AG09309 (cell line): ENCODE data around the gene RBSN.
A peak's percentile ranks its signal among the peaks of the same experiment; 100 is the strongest.

Experiments
- DNase-seq: peaks from one replicate; pipeline ENCODE4 v3.0.0-alpha.2; 2010; ENCODE audit warnings: low read depth
- H3K4me3 ChIP-seq: 2 replicates; pipeline ENCODE4 v1.5.1; 2011; ENCODE audit warnings: mild to moderate bottlenecking, low read depth, low read length, moderate library complexity; ENCODE audit not compliant: control insufficient read depth
- CTCF ChIP-seq: IDR thresholded peaks from 2 replicates; pipeline ENCODE4 v1.5.1; 2011; ENCODE audit warnings: mild to moderate bottlenecking, low read depth, low read length, inconsistent platforms; ENCODE audit not compliant: insufficient read depth, control insufficient read depth; ENCODE audit errors: missing control alignments

RBSN gene

GRCh38 chr3:15110206-15110605 is 11.3 kb upstream of the RBSN start:
- TF ChIP-seq CTCF, result no peak
- no peak overlapping the region for H3K4me3 ChIP-seq
- DNase-seq, result no peak

- DNase-seq, result no peak
- no peak overlapping the region for H3K4me3 ChIP-seq
- no peak for TF ChIP-seq CTCF
Measured at GRCh38 chr3:15108869-15109268, 9.9 kb upstream of the RBSN start.

- peak; percentile 37 for DNase-seq
- TF ChIP-seq CTCF, result peak; percentile 96
- no peak overlapping the region for H3K4me3 ChIP-seq
Measured at GRCh38 chr3:15108082-15108545, 9.2 kb upstream of the RBSN start.

GRCh38 chr3:15107075-15107947 is 8.4 kb upstream of the RBSN start:
- DNase-seq, result no peak

GRCh38 chr3:15102836-15103235 is 3.9 kb upstream of the RBSN start:
- H3K4me3 ChIP-seq, result no peak overlapping the region
- no peak for DNase-seq
- no peak for TF ChIP-seq CTCF

More at GRCh38 chr3:15107075-15107947, 8.4 kb upstream of the RBSN start:
- TF ChIP-seq CTCF, result no peak
- H3K4me3 ChIP-seq, result no peak overlapping the region

GRCh38 chr3:15102256-15102655 is 3.3 kb upstream of the RBSN start:
- H3K4me3 ChIP-seq, result no peak overlapping the region
- TF ChIP-seq CTCF, result no peak
- DNase-seq, result no peak
